Measurements from ENCODE around the gene GSTT4.
A peak's percentile ranks its signal among the peaks of the same experiment; 100 is the strongest.
"Not testable (repeated sequence)": the region's sequence is repeated elsewhere in the genome, so short reads cannot be mapped to it uniquely, and the experiment has no call there.

The GSTT4 gene

DNA sequence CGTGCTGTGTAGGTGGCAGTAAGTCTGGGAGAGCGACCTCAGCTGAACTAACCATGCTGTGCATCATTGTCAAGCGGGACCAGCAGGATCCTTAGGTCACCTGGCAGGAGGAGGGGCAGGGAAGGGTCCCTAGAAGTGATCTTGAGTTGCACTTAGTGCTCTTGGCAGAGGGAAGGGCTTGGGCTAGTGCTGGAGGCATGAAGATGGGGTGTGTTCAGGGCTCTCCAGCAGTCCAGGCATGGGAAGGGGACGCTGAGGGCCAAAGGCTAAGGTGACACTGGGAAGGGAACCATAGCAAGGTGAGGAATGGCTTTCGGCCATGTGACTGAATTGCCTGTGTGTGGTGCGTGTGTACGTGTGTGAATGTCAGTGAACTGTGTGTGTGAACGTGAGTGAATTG is 19.2 kb downstream of the GSTT4 start:
- DNase-seq, result not testable (repeated sequence)

DNA sequence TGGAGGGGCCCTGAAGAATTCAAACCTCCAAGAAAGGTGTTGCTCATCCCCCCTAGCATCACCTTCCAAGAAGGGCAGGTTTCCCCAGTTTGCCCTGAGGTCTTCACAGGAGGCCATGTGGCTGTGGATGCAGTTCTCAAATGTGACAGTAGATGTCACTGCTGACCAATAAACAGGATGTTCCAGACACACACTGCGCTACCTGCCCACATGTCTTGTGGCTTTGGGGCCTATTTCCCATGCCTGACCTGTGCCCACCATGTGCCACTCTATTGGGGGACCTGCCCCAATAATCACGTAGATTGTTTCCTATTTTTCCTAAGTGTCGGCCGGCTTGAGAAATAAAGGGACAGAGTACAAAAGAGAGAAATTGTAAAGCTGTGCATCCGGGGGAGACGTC is 20.8 kb downstream of the GSTT4 start:
- DNase-seq, result no peak

DNA sequence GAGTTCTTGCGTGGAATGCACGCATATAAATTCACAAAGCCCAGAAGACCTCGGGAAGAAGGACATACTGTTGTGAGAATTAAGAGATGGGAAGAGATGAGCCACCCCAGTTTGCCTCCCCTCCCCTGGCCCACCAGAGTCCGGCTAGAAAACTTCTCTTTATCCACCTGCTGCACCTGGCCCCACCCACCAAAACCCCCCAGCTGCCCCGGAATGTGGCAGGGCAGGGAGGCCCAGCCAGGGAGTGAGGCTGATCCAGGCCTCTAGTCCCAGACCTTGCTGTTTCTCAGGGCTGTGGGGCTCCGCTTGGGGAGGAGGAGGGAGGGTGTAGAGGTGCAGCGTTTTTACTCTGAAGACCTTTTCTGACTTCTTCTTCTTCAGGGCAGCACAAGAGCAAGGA is 24.7 kb downstream of the GSTT4 start:
- not testable (repeated sequence) for DNase-seq

- not testable (repeated sequence) for DNase-seq
These were observed 25.6 kb downstream of the GSTT4 start, which contains the start of gene GSTT2 for GRCh38 chr22:23979557-23980240. TSS of gene GSTT2 (plus strand) at chr22:23980134.

DNA sequence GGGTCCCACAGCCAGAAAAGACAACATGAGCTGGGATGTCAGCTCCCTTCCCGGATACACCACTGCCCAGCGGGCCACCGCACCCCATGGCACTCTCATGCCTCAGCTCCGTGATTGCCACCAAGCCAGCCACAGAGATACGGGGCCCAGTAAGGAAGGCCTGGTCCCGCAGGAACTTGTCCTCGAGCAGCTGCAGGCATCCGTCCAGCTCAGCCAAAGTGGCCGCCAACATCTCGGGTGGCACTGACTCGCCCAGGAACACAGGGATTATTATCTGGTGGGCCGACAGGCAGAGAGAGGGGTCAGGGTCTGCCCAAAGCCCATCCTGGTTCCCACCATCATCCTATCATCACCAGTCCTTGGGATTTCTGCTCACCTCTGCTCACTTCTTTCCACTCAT is 27.9 kb downstream of the GSTT4 start:
- DNase-seq, result not testable (repeated sequence)

DNA sequence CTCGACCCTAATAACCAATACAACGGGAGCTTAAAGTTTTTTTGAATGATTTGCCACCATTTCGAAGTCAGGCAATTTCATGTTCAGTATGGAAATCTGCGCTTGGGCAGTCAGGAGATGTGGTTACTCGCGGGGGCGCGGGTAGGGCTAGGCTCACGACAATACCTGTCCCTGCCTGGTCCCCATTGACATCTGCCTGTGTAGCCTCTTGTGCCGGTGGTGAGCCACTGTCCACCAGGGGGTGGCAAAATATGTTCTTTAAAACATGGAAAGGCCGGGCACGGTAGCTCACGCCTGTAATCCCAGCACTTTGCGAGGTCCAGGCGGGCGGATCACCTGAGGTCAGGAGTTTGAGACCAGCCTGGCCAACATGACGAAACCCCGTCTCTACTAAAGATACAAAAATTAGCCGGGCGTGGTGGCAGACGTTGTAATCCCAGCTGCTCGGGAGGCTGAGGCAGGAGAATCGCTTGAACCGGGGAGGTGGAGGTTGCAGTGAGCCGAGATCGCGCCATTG is 30.4 kb downstream of the GSTT4 start:
- not testable (repeated sequence) for DNase-seq

GRCh38 chr22:23974345-23974744 is 30.9 kb downstream of the GSTT4 start, which contains the start of gene DDT:
TSS of gene DDT (minus strand) at chr22:23974441. CDS start at chr22:23974414, 27 bp downstream.
- not testable (repeated sequence) for DNase-seq

DNA sequence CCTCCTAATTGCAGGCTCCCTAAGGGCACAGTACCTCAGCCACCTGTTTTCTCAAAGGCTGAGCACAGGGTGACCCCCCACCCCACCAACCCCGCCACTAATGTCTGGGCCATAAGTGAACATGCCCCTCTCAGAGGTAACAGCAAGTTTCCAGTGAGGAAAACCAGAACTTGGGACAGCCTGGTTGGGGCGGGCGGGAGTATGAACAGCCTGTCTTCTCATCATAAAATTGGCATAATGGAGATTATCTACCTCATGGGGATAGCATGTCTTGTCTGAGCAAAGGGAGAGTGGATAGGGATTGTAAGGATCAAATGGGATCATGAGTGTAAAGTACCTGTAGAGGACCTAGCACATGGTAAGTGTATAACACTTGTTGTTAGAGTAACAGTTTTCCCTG is 33.3 kb downstream of the GSTT4 start:
- DNase-seq, result not testable (repeated sequence)

- DNase-seq, result no peak
These were observed 34.3 kb downstream of the GSTT4 start for GRCh38 chr22:23970816-23971486.

DNA sequence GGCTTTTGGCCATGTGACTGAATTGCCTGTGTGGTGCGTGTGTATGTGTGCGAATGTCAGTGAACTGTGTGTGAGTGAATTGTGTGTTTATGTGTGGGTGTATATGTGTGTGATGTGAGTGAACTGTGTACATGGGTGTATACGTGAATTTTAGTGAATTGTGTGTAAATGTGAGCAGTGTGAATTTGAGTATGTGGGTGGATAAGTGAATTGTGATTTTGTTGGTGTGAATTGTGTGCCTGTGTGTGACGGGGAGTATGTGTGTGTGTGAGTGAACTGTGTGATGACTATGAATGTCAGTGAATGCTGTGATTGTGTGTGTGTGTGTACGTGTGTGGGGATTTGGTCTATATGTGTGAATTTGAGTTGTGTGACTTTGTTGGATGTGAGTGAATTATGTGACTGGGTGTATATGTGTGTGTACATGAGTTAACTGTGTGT is 35.0 kb downstream of the GSTT4 start:
- no peak for DNase-seq

- DNase-seq, result no peak
These were observed 36.2 kb downstream of the GSTT4 start for GRCh38 chr22:23969071-23969470.

DNA sequence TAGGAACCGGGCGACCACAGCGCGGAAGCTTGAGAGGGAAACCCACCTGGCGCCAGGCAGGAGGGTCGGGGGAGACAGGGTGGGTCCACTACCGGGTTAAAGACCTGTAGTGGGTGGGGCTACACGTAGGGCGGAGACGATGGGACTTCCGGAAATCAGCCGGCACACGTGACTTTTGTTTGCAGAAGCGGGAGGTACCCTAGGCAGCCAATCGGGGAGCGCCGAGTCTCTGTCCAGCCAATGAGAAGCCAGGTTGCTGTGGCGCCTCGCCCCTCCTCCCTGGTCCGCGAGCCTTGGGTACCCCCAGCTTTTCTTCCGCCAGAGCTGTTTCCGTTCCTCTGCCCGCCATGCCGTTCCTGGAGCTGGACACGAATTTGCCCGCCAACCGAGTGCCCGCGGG is 38.7 kb downstream of the GSTT4 start, which contains the start of gene DDTL:
DDTL (plus strand) TSS at position 321 of the 400 bp plus-strand sequence; CDS start at position 348, 27 bp downstream.
- DNase-seq, result not testable (repeated sequence)

DNA sequence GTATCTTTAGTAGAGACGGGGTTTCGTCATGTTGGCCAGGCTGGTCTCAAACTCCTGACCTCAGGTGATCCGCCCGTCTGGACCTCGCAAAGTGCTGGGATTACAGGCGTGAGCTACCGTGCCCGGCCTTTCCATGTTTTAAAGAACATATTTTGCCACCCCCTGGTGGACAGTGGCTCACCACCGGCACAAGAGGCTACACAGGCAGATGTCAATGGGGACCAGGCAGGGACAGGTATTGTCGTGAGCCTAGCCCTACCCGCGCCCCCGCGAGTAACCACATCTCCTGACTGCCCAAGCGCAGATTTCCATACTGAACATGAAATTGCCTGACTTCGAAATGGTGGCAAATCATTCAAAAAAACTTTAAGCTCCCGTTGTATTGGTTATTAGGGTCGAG is 39.2 kb downstream of the GSTT4 start:
- not testable (repeated sequence) for DNase-seq

GRCh38 chr22:23961084-23961771 is 44.0 kb downstream of the GSTT4 start, which contains the start of gene GSTT2B:
TSS of gene GSTT2B (minus strand) at chr22:23961195. CDS start at chr22:23961131, 64 bp downstream.
- not testable (repeated sequence) for DNase-seq

DNA sequence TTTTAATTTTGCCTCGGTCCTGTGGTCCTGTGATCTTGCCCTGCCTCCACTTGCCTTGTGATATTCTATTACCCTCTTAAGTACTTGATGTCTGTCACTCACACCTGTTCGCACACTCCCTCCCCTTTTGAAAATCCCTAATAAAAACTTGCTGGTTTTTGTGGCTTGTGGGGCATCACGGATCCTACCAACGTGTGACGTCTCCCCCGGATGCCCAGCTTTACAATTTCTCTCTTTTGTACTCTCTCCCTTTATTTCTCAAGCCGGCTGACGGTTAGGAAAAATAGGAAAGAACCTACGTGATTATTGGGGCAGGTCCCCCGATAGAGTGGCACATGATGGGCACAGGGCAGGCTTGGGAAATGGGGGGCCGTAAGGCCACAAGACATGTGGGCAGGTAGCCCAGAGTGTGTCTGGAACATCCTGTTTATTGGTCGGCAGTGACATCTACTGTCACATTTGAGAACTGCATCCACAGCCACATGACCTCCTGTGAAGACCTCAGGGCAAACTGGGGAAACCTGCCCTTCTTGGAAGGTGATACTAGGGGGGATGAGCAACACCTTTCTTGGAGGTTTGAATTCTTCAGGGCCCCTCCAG is 48.9 kb downstream of the GSTT4 start:
- DNase-seq, result peak; percentile 17

DNA sequence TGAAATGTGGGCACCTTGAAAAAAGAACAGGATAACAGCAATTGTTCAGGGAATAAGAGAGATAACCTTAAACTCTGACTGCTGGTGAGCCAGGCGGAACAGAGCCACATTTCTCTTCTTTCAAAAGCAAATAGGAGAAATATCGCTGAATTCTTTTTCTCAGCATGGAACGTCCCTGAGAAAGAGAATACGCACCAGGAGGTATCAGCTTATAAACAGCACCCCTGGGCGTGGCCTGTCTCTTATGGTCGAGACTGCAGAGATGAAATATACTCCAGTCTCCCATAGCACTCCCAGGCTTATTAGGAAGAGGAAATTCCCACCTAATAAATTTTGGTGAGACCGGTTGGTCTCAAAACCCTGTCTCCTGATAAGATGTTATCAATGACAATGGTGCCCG is 49.4 kb downstream of the GSTT4 start:
- DNase-seq, result not testable (repeated sequence)

DNA sequence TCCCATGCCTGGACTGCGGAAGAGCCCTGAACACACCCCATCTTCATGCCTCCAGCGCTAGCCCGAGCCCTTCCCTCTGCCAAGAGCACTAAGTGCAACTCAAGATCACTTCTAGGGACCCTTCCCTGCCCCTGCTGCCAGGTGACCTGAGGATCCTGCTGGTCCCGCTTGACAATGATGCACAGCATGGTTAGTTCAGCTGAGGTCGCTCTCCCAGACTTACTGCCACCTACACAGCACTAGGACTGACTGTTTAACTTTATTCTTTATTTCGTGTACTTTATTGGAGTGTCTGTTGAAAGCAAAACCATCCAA is 50.3 kb downstream of the GSTT4 start:
- DNase-seq, result not testable (repeated sequence)

- not testable (repeated sequence) for DNase-seq
These were observed 50.9 kb downstream of the GSTT4 start for GRCh38 chr22:23954193-23954990.

DNA sequence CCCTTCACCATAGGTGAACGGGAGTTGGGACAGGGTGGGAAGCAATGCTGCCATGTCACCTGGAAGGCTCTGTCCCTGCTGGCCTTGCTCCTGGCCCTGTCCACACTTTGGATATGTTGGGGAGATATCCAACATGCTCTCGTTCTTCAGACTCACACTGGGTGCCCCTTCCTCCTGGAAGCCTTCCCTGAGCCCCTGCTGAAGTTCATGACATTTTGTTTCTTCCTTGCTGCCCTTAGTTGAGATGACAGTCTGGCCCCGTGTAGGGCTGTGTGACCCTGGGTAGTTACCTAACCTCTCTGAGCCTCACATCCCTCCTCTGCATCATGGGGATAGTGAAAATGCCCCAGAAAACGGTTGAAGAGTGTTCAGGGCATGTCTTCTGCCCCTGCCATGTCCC is 51.8 kb downstream of the GSTT4 start:
- DNase-seq, result not testable (repeated sequence)

- DNase-seq, result not testable (repeated sequence)
These were observed 52.4 kb downstream of the GSTT4 start for GRCh38 chr22:23952794-23953405.

GRCh38 chr22:23951383-23951782 is 53.9 kb downstream of the GSTT4 start:
- not testable (repeated sequence) for DNase-seq
